H9 (cell line): ENCODE measurements around the gene NPAT. TPM values are rescaled to one million over a fixed set of nuclear protein-coding genes. Genes with fewer than 3 reads are reported as not detected.

Experiments
- DNase-seq: peaks from one replicate; pipeline ENCODE4 v3.0.0-alpha.2; 2017
- H2AFZ ChIP-seq: one replicate; pipeline ENCODE4 v1.6.1; 2013; ENCODE audit warnings: mild to moderate bottlenecking, low read length, control low read depth, moderate library complexity
- H2AK5ac ChIP-seq: 2 replicates; pipeline ENCODE4 v1.6.1; 2013; ENCODE audit warnings: low read length, control low read depth, mixed read lengths; ENCODE audit not compliant: insufficient read length
- H2BK120ac ChIP-seq: one replicate; pipeline ENCODE4 v1.6.1; 2013; ENCODE audit warnings: low read depth, mild to moderate bottlenecking, low read length, control low read depth, inconsistent platforms; ENCODE audit not compliant: poor library complexity, severe bottlenecking
- H2BK12ac ChIP-seq: 2 replicates; pipeline ENCODE4 v1.6.1; 2013; ENCODE audit warnings: low read length, control low read depth, mixed read lengths, low read depth; ENCODE audit not compliant: insufficient read length
- H2BK15ac ChIP-seq: 2 replicates; pipeline ENCODE4 v1.6.1; 2013; ENCODE audit warnings: low read depth, low read length, control low read depth
- H2BK20ac ChIP-seq: one replicate; pipeline ENCODE4 v1.6.1; 2013; ENCODE audit warnings: low read depth, mild to moderate bottlenecking, low read length, control low read depth, inconsistent platforms; ENCODE audit not compliant: poor library complexity, severe bottlenecking
- H2BK5ac ChIP-seq: 2 replicates; pipeline ENCODE4 v1.6.1; 2013; ENCODE audit warnings: low read length, control low read depth, mixed read lengths; ENCODE audit not compliant: insufficient read length
- H3K14ac ChIP-seq: 2 replicates; pipeline ENCODE4 v1.6.1; 2013; ENCODE audit warnings: low read length, control low read depth; ENCODE audit not compliant: insufficient read depth
- H3K18ac ChIP-seq: 2 replicates; pipeline ENCODE4 v1.6.1; 2013; ENCODE audit warnings: low read depth, mild to moderate bottlenecking, mixed read lengths, low read length, control low read depth; ENCODE audit not compliant: insufficient read length
- H3K23ac ChIP-seq: 2 replicates; pipeline ENCODE4 v1.6.1; 2013; ENCODE audit warnings: low read length, control low read depth, mixed read lengths, low read depth; ENCODE audit not compliant: insufficient read length
- H3K23me2 ChIP-seq: 2 replicates; pipeline ENCODE4 v1.6.1; 2013; ENCODE audit warnings: low read depth, mild to moderate bottlenecking, mixed read lengths, low read length, control low read depth; ENCODE audit not compliant: insufficient read length, poor library complexity, severe bottlenecking
- H3K27ac ChIP-seq: 2 replicates; pipeline ENCODE4 v1.5.1; 2013; ENCODE audit warnings: low read length, control low read depth, mixed read lengths, low read depth; ENCODE audit not compliant: insufficient read length
- H3K27me3 ChIP-seq: 2 replicates; pipeline ENCODE4 v1.6.1; 2013; ENCODE audit warnings: low read length, control low read depth, inconsistent platforms; ENCODE audit not compliant: insufficient read depth
- H3K4ac ChIP-seq: 2 replicates; pipeline ENCODE4 v1.6.1; 2013; ENCODE audit warnings: low read depth, mild to moderate bottlenecking, control low read depth, inconsistent platforms, low read length, moderate library complexity
- H3K4me1 ChIP-seq: 2 replicates; pipeline ENCODE4 v1.6.1; 2013; ENCODE audit warnings: low read length, control low read depth, inconsistent platforms; ENCODE audit not compliant: insufficient read depth
- H3K4me2 ChIP-seq: 2 replicates; pipeline ENCODE4 v1.6.1; 2013; ENCODE audit warnings: low read length, control low read depth, mixed read lengths; ENCODE audit not compliant: insufficient read length, insufficient read depth
- H3K56ac ChIP-seq: 2 replicates; pipeline ENCODE4 v1.6.1; 2013; ENCODE audit warnings: low read depth, mild to moderate bottlenecking, mixed read lengths, low read length, control low read depth; ENCODE audit not compliant: insufficient read length
- H3K79me1 ChIP-seq: 2 replicates; pipeline ENCODE4 v1.6.1; 2013; ENCODE audit warnings: low read depth, mild to moderate bottlenecking, moderate library complexity, low read length, control low read depth, inconsistent platforms; ENCODE audit not compliant: insufficient read depth, poor library complexity, severe bottlenecking
- H3K79me2 ChIP-seq: 2 replicates; pipeline ENCODE4 v1.6.1; 2013; ENCODE audit warnings: low read length, control low read depth, inconsistent platforms; ENCODE audit not compliant: insufficient read depth
- H3K9ac ChIP-seq: 2 replicates; pipeline ENCODE4 v1.6.1; 2013; ENCODE audit warnings: low read length, control low read depth, mixed read lengths; ENCODE audit not compliant: insufficient read length; ENCODE audit errors: extremely low read depth
- H3K9me3 ChIP-seq: one replicate; pipeline ENCODE4 v1.6.1; 2013; ENCODE audit warnings: low read depth, low read length, inconsistent platforms; ENCODE audit not compliant: control insufficient read depth
- H3T11ph ChIP-seq: one replicate; pipeline ENCODE4 v1.6.1; 2013; ENCODE audit warnings: mild to moderate bottlenecking, low read length, control low read depth, inconsistent platforms
- H4K20me1 ChIP-seq: one replicate; pipeline ENCODE4 v1.6.1; 2013; ENCODE audit not compliant: control insufficient read depth, insufficient read length, insufficient read depth
- H4K5ac ChIP-seq: 2 replicates; pipeline ENCODE4 v1.6.1; 2013; ENCODE audit warnings: low read depth, mild to moderate bottlenecking, mixed read lengths, low read length, control low read depth; ENCODE audit not compliant: insufficient read length
- H4K8ac ChIP-seq: replicated peaks from 2 replicates; pipeline ENCODE4 v1.6.1; 2013; ENCODE audit warnings: low read length, control low read depth, mixed read lengths, low read depth; ENCODE audit not compliant: insufficient read length
- H4K91ac ChIP-seq: 2 replicates; pipeline ENCODE4 v1.6.1; 2013; ENCODE audit warnings: low read depth, mild to moderate bottlenecking, moderate library complexity, mixed read lengths, low read length, control low read depth; ENCODE audit not compliant: insufficient read length
- H3K27ac Mint-ChIP-seq, 3 experiments: 2 replicates in 2 of 3; 3 replicates in 1 of 3; pipeline ENCODE4 v1.8.0; 2020 to 2021; ENCODE audit warnings: mixed read lengths in 3 of 3, mild to moderate bottlenecking in 1 of 3, moderate library complexity in 1 of 3
- H3K27me3 Mint-ChIP-seq: 2 replicates; pipeline ENCODE4 v1.8.0; 2021; ENCODE audit warnings: low read depth, mild to moderate bottlenecking, moderate library complexity, mixed read lengths
- H3K36me3 Mint-ChIP-seq, 3 experiments: 2 replicates in 2 of 3; 3 replicates in 1 of 3; pipeline ENCODE4 v1.8.0; 2020 to 2021; ENCODE audit warnings: low read depth in 3 of 3, mixed read lengths in 3 of 3; ENCODE audit not compliant: insufficient read depth in 1 of 3
- H3K4me1 Mint-ChIP-seq, 2 experiments: 2 replicates each; pipeline ENCODE4 v1.8.0; 2020; ENCODE audit warnings: mixed read lengths in 2 of 2
- H3K4me3 Mint-ChIP-seq, 2 experiments: 2 replicates in 1 of 2; 3 replicates in 1 of 2; pipeline ENCODE4 v1.8.0; 2020 to 2021; ENCODE audit warnings: mild to moderate bottlenecking in 2 of 2, mixed read lengths in 2 of 2, moderate library complexity in 1 of 2
- H3K9me3 Mint-ChIP-seq, 2 experiments: 2 replicates in 1 of 2; 3 replicates in 1 of 2; pipeline ENCODE4 v1.8.0; 2020; ENCODE audit warnings: mild to moderate bottlenecking in 2 of 2, mixed read lengths in 2 of 2, moderate library complexity in 1 of 2
- WGBS: extraction: QIAGEN DNeasy Blood & Tissue Kit; methylation state at CpG from one replicate; pipeline ENCODE4 v1.1.7; 2013; ENCODE audit warnings: missing lambda C conversion rate, low lambda C conversion rate, mixed read lengths; ENCODE audit not compliant: insufficient read length; ENCODE audit errors: extremely low coverage; 5-methylcytosine and 5-hydroxymethylcytosine counted together
- total RNA-seq: library from RNA; stranded (reverse); gene quantifications from 2 replicates; pipeline ENCODE4 v1.2.1, GENCODE V29; 2021
- TF ChIP-seq, protein P1 (sequence below): fragments of 200-600 bp; sonication (generic); conservative IDR thresholded peaks from 3 replicates; pipeline ENCODE4 v1.8.0; 2021; ENCODE audit warnings: antibody characterized with exemption, mild to moderate bottlenecking

NPAT gene
- total RNA-seq, 1 experiment from 2014 or later: 22.9 TPM

DNA sequence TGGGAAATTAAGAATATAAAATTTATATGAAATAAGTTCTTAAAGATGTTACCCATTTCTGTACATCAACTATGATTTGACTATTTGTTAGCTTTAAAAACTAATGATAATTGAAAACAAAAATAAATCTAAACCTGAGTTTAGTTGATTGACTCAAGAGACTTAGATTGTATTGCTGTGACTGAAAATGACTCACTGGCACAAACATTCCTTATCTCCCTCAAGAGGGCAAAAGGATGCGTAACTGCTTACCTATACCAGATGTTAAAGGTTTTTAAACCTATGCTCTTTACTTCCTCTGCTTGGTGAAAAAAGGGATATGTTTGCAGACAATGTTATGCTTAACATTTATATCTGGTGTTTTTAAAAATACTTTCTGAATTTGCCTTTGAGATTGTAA is 30.7 kb upstream of the NPAT start:
- TF ChIP-seq, protein P1, sequence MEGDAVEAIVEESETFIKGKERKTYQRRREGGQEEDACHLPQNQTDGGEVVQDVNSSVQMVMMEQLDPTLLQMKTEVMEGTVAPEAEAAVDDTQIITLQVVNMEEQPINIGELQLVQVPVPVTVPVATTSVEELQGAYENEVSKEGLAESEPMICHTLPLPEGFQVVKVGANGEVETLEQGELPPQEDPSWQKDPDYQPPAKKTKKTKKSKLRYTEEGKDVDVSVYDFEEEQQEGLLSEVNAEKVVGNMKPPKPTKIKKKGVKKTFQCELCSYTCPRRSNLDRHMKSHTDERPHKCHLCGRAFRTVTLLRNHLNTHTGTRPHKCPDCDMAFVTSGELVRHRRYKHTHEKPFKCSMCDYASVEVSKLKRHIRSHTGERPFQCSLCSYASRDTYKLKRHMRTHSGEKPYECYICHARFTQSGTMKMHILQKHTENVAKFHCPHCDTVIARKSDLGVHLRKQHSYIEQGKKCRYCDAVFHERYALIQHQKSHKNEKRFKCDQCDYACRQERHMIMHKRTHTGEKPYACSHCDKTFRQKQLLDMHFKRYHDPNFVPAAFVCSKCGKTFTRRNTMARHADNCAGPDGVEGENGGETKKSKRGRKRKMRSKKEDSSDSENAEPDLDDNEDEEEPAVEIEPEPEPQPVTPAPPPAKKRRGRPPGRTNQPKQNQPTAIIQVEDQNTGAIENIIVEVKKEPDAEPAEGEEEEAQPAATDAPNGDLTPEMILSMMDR: no peak
- Histone ChIP-seq H3K4me1 (no peaks in the 10 kb centered on the region), H4K91ac (no peak overlapping the region), H2BK12ac (no peak overlapping the region), H3K4me2 (no peak overlapping the region), H3K79me1 (no peaks in the 10 kb centered on the region), H4K5ac (no peak overlapping the region), H3K79me2 (no peaks in the 10 kb centered on the region), H3K23ac (no peak overlapping the region), H2AFZ (no peak overlapping the region), H3T11ph (no peak overlapping the region), H4K8ac (no peak overlapping the region), H3K56ac (no peak overlapping the region), H3K4ac (no peak overlapping the region), H3K27ac (no peak overlapping the region), H2AK5ac (no peak overlapping the region), H3K23me2 (no peaks in the 10 kb centered on the region), H3K14ac (no peak overlapping the region), H2BK15ac (no peak overlapping the region), H2BK120ac (no peak overlapping the region), H2BK20ac (no peak overlapping the region), H3K9me3 (no peaks in the 10 kb centered on the region), H3K27me3 (no peaks in the 10 kb centered on the region), H2BK5ac (no peak overlapping the region), H3K18ac (no peak overlapping the region), H3K9ac (no peak overlapping the region), H4K20me1 (no peaks in the 10 kb centered on the region)
- no peak overlapping the region for H3K27ac Mint-ChIP-seq
- no peaks in the 10 kb centered on the region for H3K27me3 Mint-ChIP-seq
- no peaks in the 10 kb centered on the region for H3K9me3 Mint-ChIP-seq
- H3K4me1 Mint-ChIP-seq: no peaks in the 10 kb centered on the region
- H3K36me3 Mint-ChIP-seq: peaks cover 26 to 70% (median 69%) of the 10 kb centered on the region in 3 experiments; a peak in 6 of 7 replicates
- WGBS: no CpG with 5 or more reads among the region's 1 CpG
- H3K4me3 Mint-ChIP-seq: no peak overlapping the region
- no peak for DNase-seq
